Ovary (tissue), 9 donors: ENCODE data around the gene DSPP. TPM values are rescaled to one million over a fixed set of nuclear protein-coding genes. Genes with fewer than 3 reads are reported as not detected.

ENCODE experiments used
- DNase-seq, 5 donors: peaks; one replicate each; pipeline ENCODE4 v3.0.0-alpha.2; 2019 to 2020
- H3K27ac ChIP-seq, 2 donors: fragments of 200-600 bp; one replicate each; pipeline versions ENCODE4 v1.5.1 to v1.8.0; 2019 to 2022
- H3K27me3 ChIP-seq: fragments of 200-600 bp; one replicate; pipeline ENCODE4 v1.8.0; 2022
- H3K36me3 ChIP-seq: fragments of 200-600 bp; sonication (generic); one replicate; pipeline ENCODE4 v1.5.1; 2019
- H3K4me1 ChIP-seq: one replicate; pipeline ENCODE4 v1.8.1; 2013; ENCODE audit warnings: mild to moderate bottlenecking, moderate library complexity; ENCODE audit not compliant: insufficient read depth
- H3K4me3 ChIP-seq: fragments of 200-600 bp; sonication (generic); one replicate; pipeline ENCODE4 v1.5.1; 2017
- H3K9me3 ChIP-seq, 2 donors: fragments of 200-600 bp in 1 of 2; sonication (generic) in 1 of 2; one replicate each; pipeline versions ENCODE4 v1.5.1 to v1.8.1; 2013 to 2019; ENCODE audit warnings: mild to moderate bottlenecking in 1 of 2, moderate library complexity in 1 of 2
- CTCF ChIP-seq, 3 donors: fragments of 450-650 bp in 2 of 3; fragments of 200-600 bp in 1 of 3; IDR thresholded peaks; one replicate each; pipeline versions ENCODE4 v1.5.1 to v1.8.0; 2016 to 2022; ENCODE audit warnings: antibody characterized with exemption in 3 of 3, mild to moderate bottlenecking in 1 of 3
- EP300 ChIP-seq: sonication (generic); formaldehyde crosslinking; IDR thresholded peaks from one replicate; pipeline ENCODE4 v1.6.1; 2017; ENCODE audit warnings: antibody characterized with exemption
- POLR2A ChIP-seq: fragments of 450-650 bp; IDR thresholded peaks from one replicate; pipeline ENCODE4 v1.6.1; 2017; ENCODE audit warnings: antibody characterized with exemption, mild to moderate bottlenecking, moderate library complexity
- WGBS, 3 donors: extraction: QIAGEN DNeasy Blood & Tissue Kit in 1 of 3; methylation state at CpG; one replicate each; pipeline versions ENCODE4 v1.1.5 to v1.1.7; 2013 to 2017; 5-methylcytosine and 5-hydroxymethylcytosine counted together
- intact Hi-C, 4 donors: fragments of 100-400 bp; cut with DNase I; formaldehyde crosslinking; loops; one replicate each; pipeline versions ENCODE4 v1.11.0 to v1.15.1; 2022 to 2023
- polyA plus RNA-seq, 2 donors: library from polyadenylated mRNA; stranded (reverse); fragments of 200-250 nt in 1 of 2; fragments of 350-450 nt in 1 of 2; fragmentation: Illumina TruSeq in 1 of 2; extraction: RNeasy Lipid Tissue Mini Kit (QIAGEN cat#74804) in 1 of 2; gene quantifications; one replicate each; pipeline ENCODE4 v1.2.3, GENCODE V29; 2013 to 2014
- total RNA-seq, 7 donors: library from RNA; depleted of rRNA in 2 of 7; stranded (reverse); fragments of >200 nt in 2 of 7; fragmentation: NEBNext Ultra II Directional in 3 of 7; extraction: Animal tissue kit (Norgen Biotek cat#: 25700) in 3 of 7; gene quantifications; one replicate each; pipeline versions ENCODE4 v1.1.0 to v1.2.4, GENCODE V29; 2016 to 2023
- donor health status: DM: no; HTN: no; CAD: no; lungs with moderate emphysema.
- donor health status: DM: no; HTN: no; CAD: no.
- donor health status: Bipolar disorder and iron deficiency.
- donor health status: DM: yes; HTN: yes; CAD: no.
- donor health status: DM: no; HTN: no; CAD: no.
- donor health status: DM: yes; HTN: yes; CAD: no.

The DSPP gene
- total and polyA plus RNA-seq, 9 donors: 0.07 TPM; not detected in 8

DNA sequence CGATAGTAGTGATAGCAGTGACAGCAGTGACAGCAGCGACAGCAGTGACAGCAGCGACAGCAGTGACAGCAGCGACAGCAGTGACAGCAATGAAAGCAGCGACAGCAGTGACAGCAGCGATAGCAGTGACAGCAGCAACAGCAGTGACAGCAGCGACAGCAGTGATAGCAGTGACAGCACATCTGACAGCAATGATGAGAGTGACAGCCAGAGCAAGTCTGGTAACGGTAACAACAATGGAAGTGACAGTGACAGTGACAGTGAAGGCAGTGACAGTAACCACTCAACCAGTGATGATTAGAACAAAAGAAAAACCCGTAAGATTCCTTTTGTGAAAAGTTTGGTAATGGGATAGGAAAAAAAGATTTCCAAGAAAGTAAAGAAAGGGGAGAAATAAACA is 7.9 kb downstream of the DSPP start:
- no peak for DNase-seq
- Histone ChIP-seq H3K36me3 (no peaks in the 10 kb centered on the region), H3K27me3 (no peaks in the 10 kb centered on the region), H3K27ac (no peak overlapping the region), H3K9me3 (no peaks in the 10 kb centered on the region), H3K4me3 (no peak overlapping the region), H3K4me1 (no peaks in the 10 kb centered on the region)
- intact Hi-C loops: no loop called here
- WGBS, 3 donors: 66 to 69% (median 68%) methylated on average over 9 of the region's 9 CpGs
- TF ChIP-seq CTCF (IDR thresholded peaks at IDR 0.05) (no peak), POLR2A (no peak), EP300 (no peak)

GRCh38 chr4:87620086-87620485 is 11.8 kb downstream of the DSPP start:
- Histone ChIP-seq H3K4me3 (no peak overlapping the region), H3K9me3 (no peaks in the 10 kb centered on the region), H3K36me3 (no peaks in the 10 kb centered on the region), H3K27ac (no peak overlapping the region), H3K27me3 (no peaks in the 10 kb centered on the region), H3K4me1 (no peaks in the 10 kb centered on the region)
- intact Hi-C loops: no loop called here
- 62 to 68% (median 67%) methylated on average over 6 of the region's 6 CpGs for WGBS, 3 donors
- no peak for TF ChIP-seq CTCF (IDR thresholded peaks at IDR 0.05)
- TF ChIP-seq POLR2A: no peak
- no peak for TF ChIP-seq EP300
- no peak for DNase-seq

- no peak overlapping the region for H3K4me3 ChIP-seq
- H3K27ac ChIP-seq: no peak overlapping the region
- TF ChIP-seq EP300: peak; percentile 58
- TF ChIP-seq POLR2A: no peak
- DNase-seq: no peak
- H3K4me1 ChIP-seq: no peaks in the 10 kb centered on the region
- no peaks in the 10 kb centered on the region for H3K36me3 ChIP-seq
- intact Hi-C loops: no loop called here
- H3K27me3 ChIP-seq: no peaks in the 10 kb centered on the region
- no peaks in the 10 kb centered on the region for H3K9me3 ChIP-seq
Observed at GRCh38 chr4:87620491-87620890, 12.2 kb downstream of the DSPP start.

DNA sequence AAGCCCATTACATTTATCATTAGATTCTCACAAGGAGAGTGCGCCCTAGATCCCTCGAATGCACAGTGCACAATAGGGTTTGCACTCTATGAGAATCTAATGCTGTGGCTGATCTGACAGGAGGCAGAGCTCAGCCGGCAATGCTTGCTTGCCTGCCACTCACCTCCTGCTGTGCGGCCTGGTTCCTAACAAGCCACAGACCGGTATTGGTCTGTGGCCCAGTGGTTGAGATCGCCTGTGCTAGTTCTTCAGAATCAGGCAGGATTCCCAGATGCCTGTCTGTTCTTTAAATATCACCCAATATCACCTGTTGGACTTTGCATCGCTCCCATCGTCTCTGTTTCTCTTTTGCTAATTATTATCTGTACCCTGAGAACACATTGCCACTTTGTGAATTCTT is 14.0 kb downstream of the DSPP start:
- H3K4me1 ChIP-seq: no peaks in the 10 kb centered on the region
- no peak overlapping the region for H3K4me3 ChIP-seq
- H3K27me3 ChIP-seq: no peaks in the 10 kb centered on the region
- H3K36me3 ChIP-seq: no peaks in the 10 kb centered on the region
- no peak overlapping the region for H3K27ac ChIP-seq
- no peak for DNase-seq
- TF ChIP-seq CTCF (IDR thresholded peaks at IDR 0.05) (no peak), EP300 (no peak), POLR2A (no peak)
- intact Hi-C loops: no loop called here
- WGBS, 3 donors: 79 to 86% (median 83%) methylated on average over 8 of the region's 8 CpGs
- no peaks in the 10 kb centered on the region for H3K9me3 ChIP-seq

DNA sequence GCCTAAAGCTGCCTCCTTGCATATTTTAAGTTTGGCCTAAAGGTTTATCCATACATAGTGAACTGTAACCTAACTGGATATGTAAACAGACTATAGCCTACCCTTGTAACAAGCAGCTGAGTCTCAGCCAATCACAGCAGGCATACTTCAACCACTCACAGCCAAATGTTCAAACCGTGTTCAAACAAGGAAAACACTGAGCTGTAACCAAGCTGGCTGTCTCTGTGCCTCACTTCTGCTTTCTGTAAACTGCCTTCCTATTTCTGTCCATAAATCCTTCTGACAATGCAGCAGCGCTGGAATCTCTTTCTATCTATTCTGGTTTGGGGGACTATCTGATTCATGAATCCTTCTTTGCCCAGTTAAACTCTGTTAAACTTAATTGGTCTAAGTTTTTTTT is 16.4 kb downstream of the DSPP start:
- no peak overlapping the region for H3K4me3 ChIP-seq
- no peak overlapping the region for H3K27ac ChIP-seq
- H3K9me3 ChIP-seq: no peaks in the 10 kb centered on the region
- TF ChIP-seq CTCF (IDR thresholded peaks at IDR 0.05) (no peak), EP300 (no peak), POLR2A (no peak)
- no peak for DNase-seq
- no peaks in the 10 kb centered on the region for H3K27me3 ChIP-seq
- WGBS, 3 donors: 31 to 44% (median 43%) methylated on average over 2 of the region's 2 CpGs
- intact Hi-C loops: no loop called here
- H3K4me1 ChIP-seq: no peaks in the 10 kb centered on the region
- H3K36me3 ChIP-seq: no peaks in the 10 kb centered on the region
